Measurements from ENCODE around the gene PSMD5.

Gene PSMD5

GRCh38 chr9:120846906-120847305 is 4.2 kb upstream of the PSMD5 start:
- Histone ChIP-seq H3K79me2 (ENCODE audit: insufficient read depth, low read length) (peaks cover 32% of the 10 kb centered on the region), H3F3A (ENCODE audit: low read depth) (no peaks in the 10 kb centered on the region), H3K9me2 (replicated peaks; ENCODE audit: low read depth, low read length) (no peaks in the 10 kb centered on the region), H3K4me2 (ENCODE audit: low read depth, low read length, poor library complexity, severe bottlenecking) (no peak overlapping the region), H4K20me1 (ENCODE audit: insufficient read depth, low read length, poor library complexity, severe bottlenecking) (no peaks in the 10 kb centered on the region), H3K9ac (ENCODE audit: low read depth, low read length, poor library complexity, severe bottlenecking) (no peak overlapping the region), H2AFZ (ENCODE audit: low read length) (no peak overlapping the region), H3K4me1 (ENCODE audit: insufficient read depth, low read length, poor library complexity, severe bottlenecking) (peaks cover 5% of the 10 kb centered on the region), H3K4me3 (ENCODE audit: low read length, poor library complexity, severe bottlenecking) (no peak overlapping the region), H3K27me3 (ENCODE audit: insufficient read depth, low read length, poor library complexity, severe bottlenecking) (no peaks in the 10 kb centered on the region), H3K36me3 (ENCODE audit: insufficient read depth, low read length) (no peaks in the 10 kb centered on the region), H3K9me3 (ENCODE audit: insufficient read depth, low read depth, low read length) (no peaks in the 10 kb centered on the region)
- TF ChIP-seq EZH2phosphoT487 (IDR thresholded peaks at IDR 0.05; ENCODE audit: borderline replicate concordance): no peak
- TF ChIP-seq CTCF (conservative IDR thresholded peaks at IDR 0.05; ENCODE audit: low read length): no peak

- H3F3A ChIP-seq (ENCODE audit: low read depth): no peaks in the 10 kb centered on the region
- H3K9me2 ChIP-seq (replicated peaks; ENCODE audit: low read depth, low read length): no peaks in the 10 kb centered on the region
- H3K4me1 ChIP-seq (ENCODE audit: insufficient read depth, low read length, poor library complexity, severe bottlenecking): peaks cover 5% of the 10 kb centered on the region
- H3K36me3 ChIP-seq (ENCODE audit: insufficient read depth, low read length): no peaks in the 10 kb centered on the region
- H3K79me2 ChIP-seq (ENCODE audit: insufficient read depth, low read length): peaks cover 38% of the 10 kb centered on the region
- no peak overlapping the region for H3K9ac ChIP-seq (ENCODE audit: low read depth, low read length, poor library complexity, severe bottlenecking)
- no peak overlapping the region for H2AFZ ChIP-seq (ENCODE audit: low read length)
- H4K20me1 ChIP-seq (ENCODE audit: insufficient read depth, low read length, poor library complexity, severe bottlenecking): no peaks in the 10 kb centered on the region
- H3K9me3 ChIP-seq (ENCODE audit: insufficient read depth, low read depth, low read length): no peaks in the 10 kb centered on the region
- TF ChIP-seq EZH2phosphoT487 (IDR thresholded peaks at IDR 0.05; ENCODE audit: borderline replicate concordance): no peak
- no peak for TF ChIP-seq CTCF (conservative IDR thresholded peaks at IDR 0.05; ENCODE audit: low read length)
- no peak overlapping the region for H3K4me3 ChIP-seq (ENCODE audit: low read length, poor library complexity, severe bottlenecking)
- no peaks in the 10 kb centered on the region for H3K27me3 ChIP-seq (ENCODE audit: insufficient read depth, low read length, poor library complexity, severe bottlenecking)
- no peak overlapping the region for H3K4me2 ChIP-seq (ENCODE audit: low read depth, low read length, poor library complexity, severe bottlenecking)
Observed at GRCh38 chr9:120846251-120846889, 3.6 kb upstream of the PSMD5 start.

- Histone ChIP-seq H3K36me3 (ENCODE audit: insufficient read depth, low read length) (no peaks in the 10 kb centered on the region), H3K9me3 (ENCODE audit: insufficient read depth, low read depth, low read length) (no peaks in the 10 kb centered on the region), H3K4me3 (ENCODE audit: low read length, poor library complexity, severe bottlenecking) (no peak overlapping the region), H3F3A (ENCODE audit: low read depth) (no peaks in the 10 kb centered on the region), H3K27me3 (ENCODE audit: insufficient read depth, low read length, poor library complexity, severe bottlenecking) (no peaks in the 10 kb centered on the region), H3K79me2 (ENCODE audit: insufficient read depth, low read length) (peaks cover 44% of the 10 kb centered on the region), H3K4me1 (ENCODE audit: insufficient read depth, low read length, poor library complexity, severe bottlenecking) (peaks cover 5% of the 10 kb centered on the region), H4K20me1 (ENCODE audit: insufficient read depth, low read length, poor library complexity, severe bottlenecking) (no peaks in the 10 kb centered on the region), H3K9ac (ENCODE audit: low read depth, low read length, poor library complexity, severe bottlenecking) (no peak overlapping the region), H2AFZ (ENCODE audit: low read length) (no peak overlapping the region), H3K9me2 (replicated peaks; ENCODE audit: low read depth, low read length) (no peaks in the 10 kb centered on the region), H3K4me2 (ENCODE audit: low read depth, low read length, poor library complexity, severe bottlenecking) (no peak overlapping the region)
- TF ChIP-seq CTCF (conservative IDR thresholded peaks at IDR 0.05; ENCODE audit: low read length) (no peak), EZH2phosphoT487 (IDR thresholded peaks at IDR 0.05; ENCODE audit: borderline replicate concordance) (no peak)
Observed at GRCh38 chr9:120845255-120845654, 2.5 kb upstream of the PSMD5 start.
